H1 (cell line): Measurements from ENCODE around the gene ISG20L2. TPM values are rescaled to one million over a fixed set of nuclear protein-coding genes. Genes with fewer than 3 reads are reported as not detected.
A peak's percentile ranks its signal among the peaks of the same experiment; 100 is the strongest.

Experiments used
- CTCF ChIA-PET: fragments of 300-600 bp; sonication (Branson Sonifier 250); formaldehyde crosslinking; loops from one replicate; lab custom pipeline; 2021; ENCODE audit not compliant: partially characterized antibody; lab: Charles Lee
- POLR2A ChIA-PET: fragments of 300-600 bp; sonication (Branson Sonifier 250); formaldehyde crosslinking; loops from one replicate; lab custom pipeline; 2021; ENCODE audit warnings: inconsistent platforms; ENCODE audit not compliant: partially characterized antibody; lab: Charles Lee
- DNase-seq, 2 experiments: peaks; one replicate each; pipeline versions ENCODE4 v3.0.0 to v3.0.0-alpha.2; 2010 to 2022; ENCODE audit warnings: low spot score in 2 of 2, low read depth in 1 of 2, mixed read lengths in 1 of 2
- FAIRE-seq: peaks from 2 replicates; lab custom pipeline; 2011; peaks lifted over from hg19 to GRCh38; lab: Jason Lieb, UNC
- H2AFZ ChIP-seq: 2 replicates; pipeline ENCODE4 v1.8.1; 2012; ENCODE audit warnings: low read length, inconsistent platforms
- H2AK5ac ChIP-seq: 2 replicates; pipeline ENCODE4 v1.6.1; 2013; ENCODE audit warnings: low read depth, low read length
- H2BK120ac ChIP-seq: replicated peaks from 2 replicates; pipeline ENCODE3; 2013; ENCODE audit warnings: low read depth, low read length, inconsistent platforms
- H2BK12ac ChIP-seq: 2 replicates; pipeline ENCODE4 v1.6.1; 2013; ENCODE audit warnings: low read depth, low read length
- H2BK15ac ChIP-seq: 2 replicates; pipeline ENCODE4 v1.6.1; 2013; ENCODE audit warnings: low read length
- H2BK20ac ChIP-seq: 2 replicates; pipeline ENCODE4 v1.6.1; 2013; ENCODE audit warnings: low read length
- H2BK5ac ChIP-seq: 2 replicates; pipeline ENCODE4 v1.6.1; 2013; ENCODE audit warnings: low read depth, low read length
- H3K14ac ChIP-seq: 2 replicates; pipeline ENCODE4 v1.6.1; 2013; ENCODE audit warnings: inconsistent platforms; ENCODE audit not compliant: insufficient read length
- H3K18ac ChIP-seq: 2 replicates; pipeline ENCODE4 v1.6.1; 2013; ENCODE audit warnings: low read length; ENCODE audit errors: extremely low read depth
- H3K23ac ChIP-seq: 2 replicates; pipeline ENCODE4 v1.6.1; 2013; ENCODE audit warnings: inconsistent platforms; ENCODE audit not compliant: insufficient read length
- H3K23me2 ChIP-seq: 2 replicates; pipeline ENCODE4 v1.6.1; 2013; ENCODE audit warnings: low read depth, low read length
- H3K27ac ChIP-seq: 2 replicates; pipeline ENCODE4 v1.6.1; 2011; ENCODE audit warnings: low read depth, low read length, inconsistent platforms
- H3K27me3 ChIP-seq, 4 experiments: replicated peaks in 1 of 4; 1 replicate in 1 of 4; 2 replicates in 3 of 4; pipeline versions ENCODE4 v1.6.1 to v1.8.1; 2011 to 2013; ENCODE audit warnings: low read length in 3 of 4, mild to moderate bottlenecking in 3 of 4, inconsistent platforms in 2 of 4, mixed read lengths in 2 of 4, moderate library complexity in 1 of 4; ENCODE audit not compliant: control insufficient read depth in 3 of 4, insufficient read depth in 3 of 4; ENCODE audit errors: extremely low read depth in 1 of 4
- H3K36me3 ChIP-seq, 4 experiments: 2 replicates each; pipeline versions ENCODE4 v1.6.1 to v1.8.1; 2011 to 2013; ENCODE audit warnings: mild to moderate bottlenecking in 4 of 4, low read length in 3 of 4, moderate library complexity in 2 of 4, control low read depth in 1 of 4, inconsistent platforms in 1 of 4; ENCODE audit not compliant: insufficient read depth in 4 of 4, control insufficient read depth in 2 of 4
- H3K4ac ChIP-seq: replicated peaks from 2 replicates; pipeline ENCODE3; 2013; ENCODE audit warnings: low read length, low read depth, mixed read lengths, inconsistent platforms; ENCODE audit not compliant: insufficient read length
- H3K4me1 ChIP-seq, 4 experiments: replicated peaks in 1 of 4; 1 replicate in 1 of 4; 2 replicates in 3 of 4; pipeline versions ENCODE4 v1.6.1 to v1.8.1; 2011 to 2013; ENCODE audit warnings: low read length in 3 of 4, inconsistent platforms in 2 of 4, mixed read lengths in 1 of 4; ENCODE audit not compliant: insufficient read depth in 4 of 4, control insufficient read depth in 3 of 4
- H3K4me2 ChIP-seq, 2 experiments: 2 replicates each; pipeline versions ENCODE4 v1.6.1 to v1.8.1; 2011 to 2013; ENCODE audit warnings: low read depth in 2 of 2, low read length in 2 of 2, control low read depth in 1 of 2, inconsistent platforms in 1 of 2, mild to moderate bottlenecking in 1 of 2; ENCODE audit not compliant: insufficient read depth in 1 of 2
- H3K4me3 ChIP-seq, 4 experiments: fragments of 200-600, 300-600 bp in 1 of 4; sonication (generic), shearing (Covaris generic), sonication (Bioruptor Twin) in 1 of 4; 2 replicates each; pipeline versions ENCODE4 v1.5.1 to v1.8.1; 2011 to 2016; ENCODE audit warnings: low read length in 4 of 4, low read depth in 3 of 4, control low read depth in 2 of 4, inconsistent platforms in 2 of 4, mild to moderate bottlenecking in 2 of 4, mixed read lengths in 1 of 4, moderate library complexity in 1 of 4; ENCODE audit not compliant: insufficient read depth in 2 of 4; ENCODE audit errors: extremely low read depth in 1 of 4
- H3K56ac ChIP-seq: replicated peaks from 2 replicates; pipeline ENCODE3; 2013; ENCODE audit warnings: low read depth, mild to moderate bottlenecking, mixed read lengths, low read length, inconsistent platforms; ENCODE audit not compliant: insufficient read length
- H3K79me1 ChIP-seq: 2 replicates; pipeline ENCODE4 v1.6.1; 2013; ENCODE audit warnings: low read depth, low read length, control low read depth
- H3K79me2 ChIP-seq, 2 experiments: 2 replicates each; pipeline versions ENCODE4 v1.6.1 to v1.8.1; 2012 to 2013; ENCODE audit warnings: low read length in 2 of 2, mild to moderate bottlenecking in 2 of 2, inconsistent platforms in 1 of 2; ENCODE audit not compliant: insufficient read depth in 2 of 2, control insufficient read depth in 1 of 2
- H3K9ac ChIP-seq, 4 experiments: replicated peaks in 1 of 4; 1 replicate in 1 of 4; 2 replicates in 3 of 4; pipeline versions ENCODE4 v1.6.1 to v1.8.1; 2011 to 2013; ENCODE audit warnings: low read depth in 3 of 4, low read length in 3 of 4, control low read depth in 2 of 4, mild to moderate bottlenecking in 2 of 4, moderate library complexity in 2 of 4, inconsistent platforms in 1 of 4; ENCODE audit errors: extremely low read depth in 1 of 4
- H3K9me3 ChIP-seq, 2 experiments: 2 replicates each; pipeline versions ENCODE4 v1.6.1 to v1.8.1; 2012 to 2013; ENCODE audit warnings: mild to moderate bottlenecking in 2 of 2, moderate library complexity in 2 of 2, control low read depth in 1 of 2, inconsistent platforms in 1 of 2, low read depth in 1 of 2, low read length in 1 of 2, mixed read lengths in 1 of 2; ENCODE audit not compliant: insufficient read depth in 2 of 2
- H4K20me1 ChIP-seq, 2 experiments: replicated peaks in 1 of 2; 2 replicates each; pipeline versions ENCODE3 to v1.8.1; 2011 to 2013; ENCODE audit warnings: inconsistent platforms in 2 of 2, low read length in 2 of 2, mild to moderate bottlenecking in 1 of 2; ENCODE audit not compliant: insufficient read depth in 2 of 2, control insufficient read depth in 1 of 2
- H4K5ac ChIP-seq: 2 replicates; pipeline ENCODE4 v1.6.1; 2013; ENCODE audit warnings: low read length, low read depth, mixed read lengths, inconsistent platforms; ENCODE audit not compliant: insufficient read length
- H4K8ac ChIP-seq: 2 replicates; pipeline ENCODE4 v1.8.0; 2013; ENCODE audit warnings: mild to moderate bottlenecking, moderate library complexity, low read length, inconsistent platforms; ENCODE audit not compliant: insufficient read depth; ENCODE audit errors: extremely low read depth
- H4K91ac ChIP-seq: replicated peaks from 2 replicates; pipeline ENCODE3; 2013; ENCODE audit warnings: low read length, mixed read lengths, inconsistent platforms; ENCODE audit not compliant: insufficient read length
- BRCA1 ChIP-seq: IDR thresholded peaks from 2 replicates; pipeline ENCODE4 v1.6.1; 2012; ENCODE audit warnings: low read depth, low read length, improper control_type of control experiment
- SP1 ChIP-seq: IDR thresholded peaks from 2 replicates; pipeline ENCODE4 v1.6.1; 2011; ENCODE audit warnings: low read depth, low read length
- WGBS, 2 experiments: shearing (Covaris generic) in 1 of 2; methylation state at CpG; one replicate each; pipeline versions ENCODE4 v1.1.6 to v1.1.7; 2013 to 2015; ENCODE audit warnings: low lambda C conversion rate in 2 of 2, mixed read lengths in 2 of 2, inconsistent platforms in 1 of 2, low coverage in 1 of 2, missing lambda C conversion rate in 1 of 2; ENCODE audit not compliant: insufficient replicate concordance in 2 of 2, insufficient coverage in 1 of 2, insufficient read length in 1 of 2; ENCODE audit errors: extremely low coverage in 1 of 2, missing lambda C conversion rate in 1 of 2; 5-methylcytosine and 5-hydroxymethylcytosine counted together
- polyA plus RNA-seq, 7 experiments: library from polyadenylated mRNA; depleted of rRNA in 3 of 7; stranded (reverse) in 5 of 7; unstranded in 2 of 7; fragments of >200 nt in 5 of 7; fragments of 200-250 nt in 2 of 7; gene quantifications; 1 replicate in 5 of 7; 2 replicates in 1 of 7; 4 replicates in 1 of 7; pipeline versions ENCODE4 v1.2.1 to v1.2.3, GENCODE V29; 2011 to 2013; ENCODE audit warnings: missing spikeins in 2 of 7, mixed read lengths in 2 of 7
- total RNA-seq: library from RNA; stranded (reverse); fragmentation: NEBNext Ultra II Directional; extraction: Animal tissue kit (Norgen Biotek cat#: 25700); gene quantifications from 2 replicates; pipeline ENCODE4 v1.2.1, GENCODE V29; 2021

The ISG20L2 gene
- total and polyA plus RNA-seq, 2 of the 8 experiments (the other 6 are each of a cell fraction or from before 2014, with no cell fraction given) = 47.5 to 53.0 TPM

DNA sequence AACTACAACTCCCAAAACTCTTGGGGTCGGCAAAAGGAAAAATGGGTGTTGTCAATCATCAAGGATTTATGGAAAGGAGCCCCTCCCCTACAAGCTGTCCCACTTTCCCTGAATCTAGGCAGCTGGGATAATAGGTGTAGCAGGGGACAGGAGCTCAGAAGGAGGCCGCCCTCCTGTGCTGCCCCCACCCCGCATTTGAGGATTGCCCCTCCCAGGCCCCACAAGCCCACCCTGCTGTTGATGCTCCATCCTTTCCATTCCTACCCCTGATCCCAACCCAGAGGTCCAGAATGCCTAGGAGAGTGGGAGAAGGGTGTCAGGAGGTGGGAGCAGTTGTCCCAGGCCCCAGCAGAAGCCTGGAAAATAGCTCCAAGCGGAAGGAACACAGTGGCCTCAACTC, 14.2 kb upstream of the ISG20L2 start:
- Histone ChIP-seq H4K5ac (no peak overlapping the region), H3K23ac (no peak overlapping the region), H3K18ac (no peak overlapping the region), H2BK120ac (no peak overlapping the region), H2AK5ac (no peak overlapping the region), H3K79me1 (peaks cover 9% of the 10 kb centered on the region), H3K4me3 (no peak overlapping the region), H3K4me1 (peaks cover 11 to 24% (median 16%) of the 10 kb centered on the region in 4 experiments), H4K91ac (no peak overlapping the region), H3K4ac (no peak overlapping the region), H4K20me1 (peaks cover 0 to 2% of the 10 kb centered on the region in 2 experiments), H2BK20ac (no peak overlapping the region), H3K9ac (no peak overlapping the region), H3K27ac (no peak overlapping the region), H2BK5ac (no peak overlapping the region), H3K9me3 (no peaks in the 10 kb centered on the region), H3K14ac (no peak overlapping the region), H3K36me3 (peaks cover 13 to 33% (median 14%) of the 10 kb centered on the region in 4 experiments; a peak in 6 of 8 replicates), H3K4me2 (no peak overlapping the region), H3K56ac (no peak overlapping the region), H4K8ac (no peak overlapping the region), H2AFZ (no peak overlapping the region), H2BK12ac (no peak overlapping the region), H2BK15ac (no peak overlapping the region), H3K23me2 (peaks cover 10% of the 10 kb centered on the region), H3K27me3 (no peaks in the 10 kb centered on the region), H3K79me2 (peaks cover 8 to 32% of the 10 kb centered on the region in 2 experiments)
- FAIRE-seq (no peak), DNase-seq (no peak)
- 87% methylated on average over 4 of the region's 4 CpGs; no CpG with 5 or more reads in 1 of the 2 experiments for WGBS, 2 experiments
- ChIA-PET POLR2A (interaction anchor here (0.8 to 10.7 kb wide), 6 partner anchors 9 to 53 kb away, joined by 4 to 214 read pairs (median 24); partner anchors contain the start of genes CRABP2, HDGF, ISG20L2 and METTL25B), CTCF (interaction anchor here (1.1 to 6.6 kb wide), 3 partner anchors 9 to 117 kb away, joined by 5 to 76 read pairs (median 9); partner anchors contain the start of genes HDGF, INSRR, ISG20L2 and METTL25B)
- TF ChIP-seq BRCA1 (no peak), SP1 (0 out of 2 replicates have a peak, but pooled peaks have one; percentile 6)
